ENCODE measurements around the gene SCN10A.

GRCh38 chr3:38834717-38835116 lies 18.7 kb upstream of the SCN10A start:
- TF ChIP-seq EP300 (IDR thresholded peaks at IDR 0.05) (no peak), POLR2A (IDR thresholded peaks at IDR 0.05) (no peak)

Measured in ovary (tissue), 1 donor.